GM18511 (cell line): ENCODE results near the gene KLHL29.
A peak's percentile ranks its signal among the peaks of the same experiment; 100 is the strongest.

Source experiments
- ATAC-seq: cut with Tn5 transposase; IDR thresholded peaks from one replicate; pipeline ENCODE4 v1.9.1; 2021; ENCODE audit warnings: mild to moderate bottlenecking, moderate library complexity; ENCODE audit not compliant: unreplicated experiment

Gene KLHL29

DNA sequence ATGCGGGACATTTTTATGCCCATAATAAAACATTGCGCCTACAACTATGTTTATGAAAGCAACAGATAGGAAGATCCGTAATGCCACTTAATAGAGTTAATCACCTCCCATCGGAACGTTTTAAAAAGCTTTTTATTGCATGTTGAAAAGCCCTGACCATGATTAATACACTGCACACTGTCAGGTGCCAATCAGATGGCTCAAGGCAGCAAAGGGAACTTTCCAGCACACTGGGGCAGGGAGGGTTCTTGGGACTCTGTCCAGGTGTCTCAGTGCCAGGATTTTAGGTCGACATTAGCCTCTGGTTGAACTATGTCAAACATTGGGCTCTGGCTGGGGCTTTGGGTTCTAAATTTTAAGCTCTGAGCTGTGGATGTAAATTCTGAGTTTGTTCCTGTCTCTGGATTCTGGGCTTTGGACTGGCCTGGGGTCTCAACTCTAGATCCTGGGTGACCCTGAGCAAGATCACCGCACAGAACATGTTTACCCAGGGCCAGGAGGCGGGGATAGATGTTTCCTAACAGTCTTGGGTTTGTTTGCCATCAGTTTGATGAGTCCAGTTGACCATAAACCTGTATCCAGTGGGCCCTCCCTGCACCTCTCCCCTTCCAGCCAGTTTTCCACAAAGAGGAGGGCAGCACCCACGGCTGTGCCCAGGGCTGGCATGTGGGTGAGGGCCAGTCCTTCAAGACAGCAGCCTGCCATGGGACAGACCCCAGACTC, 279.2 kb downstream of the KLHL29 start:
- no peak for ATAC-seq

DNA sequence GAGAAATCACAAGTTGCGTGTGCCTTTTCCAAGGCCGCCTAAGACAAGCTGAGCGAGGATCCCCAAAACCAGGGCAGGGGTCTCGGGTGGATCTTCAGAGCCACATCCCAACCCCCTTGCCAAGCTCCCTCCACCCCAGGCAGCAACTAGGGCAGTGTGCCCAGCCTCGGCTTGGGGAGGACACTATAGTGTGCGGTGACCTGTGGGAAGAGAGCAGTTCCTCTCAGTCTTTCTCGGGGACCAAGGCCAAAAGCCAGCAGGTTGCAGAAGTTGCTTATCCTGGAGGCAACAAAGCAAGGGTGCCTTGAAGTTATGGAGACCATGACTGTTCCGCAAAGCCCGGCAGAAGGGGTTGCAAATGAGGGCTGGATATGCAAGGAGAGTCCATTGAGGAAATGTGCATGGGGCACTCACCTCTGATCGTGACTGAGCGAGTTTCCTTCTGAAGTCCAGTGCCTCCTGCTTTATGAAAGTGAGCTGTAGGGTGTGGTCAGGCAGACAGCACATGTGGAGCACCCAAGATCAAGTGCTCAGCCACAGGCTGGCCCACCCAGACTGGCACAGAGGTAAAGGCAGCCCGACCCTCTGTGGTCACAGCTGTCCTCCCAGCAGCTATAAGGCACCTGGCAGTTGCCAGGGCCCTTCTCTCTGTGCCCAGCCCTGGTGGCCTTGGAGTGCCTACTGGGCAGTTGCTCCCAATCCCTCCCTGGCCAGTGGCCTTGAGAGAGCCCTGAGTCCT, 281.4 kb downstream of the KLHL29 start:
- ATAC-seq: no peak

DNA sequence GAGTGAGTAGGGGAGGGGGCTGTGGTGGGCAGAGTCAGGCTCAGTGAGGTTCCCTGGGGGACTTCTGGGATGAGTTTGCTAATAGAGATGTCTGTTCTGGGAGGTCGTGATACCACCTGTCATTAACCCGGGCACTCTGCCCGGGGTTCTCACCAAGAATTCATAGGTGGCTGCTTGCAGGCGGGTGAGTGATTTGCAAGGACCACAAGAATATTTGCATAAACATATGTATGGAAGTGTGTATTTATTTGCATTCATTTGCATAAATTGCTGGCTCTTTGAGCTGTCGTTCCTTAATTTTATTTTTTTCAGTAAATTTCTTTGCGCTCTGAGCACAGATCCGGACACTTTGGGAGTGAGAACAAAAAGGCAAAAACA, 282.0 kb downstream of the KLHL29 start:
- no peak for ATAC-seq

DNA sequence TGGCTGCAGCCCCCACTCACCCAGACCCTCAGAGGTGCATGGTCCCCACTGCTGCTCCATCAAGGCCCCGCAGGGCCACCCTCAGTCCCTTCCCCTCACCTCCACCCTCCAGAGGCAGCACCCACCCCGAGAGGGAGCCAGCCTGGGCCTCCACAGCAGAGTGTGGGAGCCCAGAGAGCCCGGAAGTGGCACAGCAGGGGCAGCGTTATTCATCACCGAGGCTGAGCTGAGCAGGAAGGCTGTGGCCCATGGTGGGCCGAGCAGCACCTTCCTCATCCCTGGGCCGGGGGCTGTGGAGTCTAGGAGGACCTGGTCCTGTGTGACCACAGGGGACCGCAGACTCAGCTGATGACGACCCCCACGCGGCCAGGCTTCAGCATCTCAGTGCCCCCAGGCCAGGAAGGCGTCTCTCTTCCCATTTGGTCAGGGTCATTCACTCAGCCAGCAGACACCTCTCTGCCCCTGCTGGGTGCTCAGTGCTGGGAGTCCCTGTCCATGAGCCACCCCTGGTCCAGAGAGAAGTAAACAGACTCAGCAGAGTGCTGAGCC, 283.9 kb downstream of the KLHL29 start:
- no peak for ATAC-seq

DNA sequence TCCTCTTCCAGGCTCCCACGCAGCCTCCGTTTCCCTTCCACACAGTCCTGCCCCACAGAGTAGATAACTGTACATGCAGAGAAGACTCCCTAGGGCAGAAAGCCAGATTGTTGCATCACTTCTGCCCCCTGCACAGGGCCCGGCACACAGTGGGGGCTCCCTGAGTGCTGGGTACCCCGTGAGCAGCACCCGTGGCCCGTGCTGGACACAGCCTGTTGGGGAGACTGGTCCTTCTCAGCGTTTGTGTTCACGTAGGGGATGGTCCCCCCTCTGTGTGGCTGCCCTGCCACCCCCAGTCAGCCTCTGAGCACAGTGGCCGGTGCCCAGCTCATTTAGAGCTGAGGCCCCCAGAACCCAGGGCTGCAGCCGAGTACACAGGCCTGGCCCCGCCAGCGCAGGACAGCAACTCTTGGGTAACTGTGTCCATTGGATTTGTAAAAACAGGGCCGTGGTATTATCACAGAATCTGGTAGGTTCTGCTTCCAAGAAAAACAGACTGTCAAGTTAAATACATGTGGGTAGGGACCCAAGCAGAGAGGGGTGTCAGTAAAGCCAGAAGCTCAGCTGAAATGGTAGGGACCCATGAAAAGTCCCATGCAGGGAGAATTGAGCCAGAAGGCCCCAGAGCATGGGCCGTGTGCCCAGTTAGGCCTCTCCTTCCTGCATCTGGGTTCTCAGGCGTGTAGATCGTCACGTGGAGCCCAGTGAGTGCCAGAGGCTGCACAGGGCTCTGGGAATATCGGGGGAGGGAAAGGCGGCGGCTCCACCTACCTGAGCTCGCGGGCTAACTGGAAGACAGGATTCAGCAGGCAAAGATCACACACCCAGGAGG, 284.6 kb downstream of the KLHL29 start:
- no peak for ATAC-seq

DNA sequence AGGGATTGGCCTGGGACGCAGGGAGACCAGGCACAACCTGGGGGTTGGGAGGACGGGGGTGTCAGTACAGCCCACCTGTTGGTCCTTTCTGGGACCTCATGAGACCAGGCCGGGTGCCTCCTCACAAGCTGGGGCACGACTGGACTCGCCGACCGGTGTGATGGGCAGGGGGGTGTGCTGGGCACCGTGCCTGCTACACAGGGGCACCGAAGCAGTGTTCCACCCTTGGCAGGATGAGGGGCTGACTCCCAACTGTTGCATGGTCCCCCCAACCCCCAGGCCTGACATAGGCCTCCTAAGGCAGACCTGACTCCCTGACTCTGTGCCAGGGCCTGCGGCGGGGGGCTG, 285.2 kb downstream of the KLHL29 start:
- ATAC-seq: no peak

DNA sequence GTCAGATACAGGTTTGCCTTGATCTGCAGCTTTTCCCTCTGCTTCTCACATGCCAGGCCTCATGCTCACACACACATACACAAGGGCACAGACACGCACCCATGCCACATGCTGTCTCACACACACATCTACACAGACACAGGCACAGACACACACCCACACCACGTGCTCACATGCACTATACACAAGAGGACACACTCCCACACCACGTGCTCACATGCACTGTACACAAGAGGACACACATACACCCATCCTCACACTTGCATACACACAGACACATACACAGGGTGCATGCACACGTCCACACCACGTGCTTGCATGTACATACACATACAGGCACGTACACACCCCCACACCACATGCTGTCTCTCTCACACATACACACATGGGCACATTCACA, 288.1 kb downstream of the KLHL29 start:
- no peak for ATAC-seq

DNA sequence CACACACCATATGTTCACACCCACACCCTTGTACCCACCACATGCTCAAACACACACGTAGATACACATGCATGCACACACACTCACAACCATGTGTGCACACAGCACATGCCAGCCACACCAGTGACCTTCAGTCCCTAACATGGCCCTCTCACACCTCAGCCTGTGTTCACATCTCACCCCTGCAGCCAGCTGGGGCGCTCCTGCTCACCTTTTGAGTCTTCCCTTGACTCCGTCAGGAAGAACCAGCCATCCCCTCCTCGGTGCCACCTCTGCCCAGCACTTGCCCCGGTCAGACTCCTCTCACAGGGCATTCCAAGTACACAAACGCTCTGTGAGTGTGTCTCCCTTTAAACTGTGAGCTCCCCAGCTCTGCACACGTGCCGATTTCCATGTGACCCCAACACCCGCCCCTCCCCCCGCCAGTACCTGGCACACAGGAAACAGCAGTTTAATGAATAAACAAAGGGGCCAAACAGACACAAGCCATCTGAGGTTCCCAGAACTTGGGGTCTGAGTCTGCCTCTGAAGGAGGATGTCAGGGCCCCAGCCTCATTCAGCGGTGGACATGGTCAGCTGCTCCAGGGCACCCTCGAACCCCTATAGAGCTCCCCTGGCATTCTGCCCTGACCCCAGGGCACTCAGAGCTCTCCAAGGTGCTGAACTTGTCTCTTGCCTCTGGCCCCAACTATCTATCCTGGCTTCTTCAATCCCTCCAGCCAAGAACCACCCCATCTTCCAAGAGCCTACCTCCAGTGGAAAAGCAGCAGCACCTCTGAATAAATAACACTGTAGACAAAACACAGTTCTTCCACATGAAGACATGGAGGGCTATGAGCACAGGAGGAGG, 289.1 kb downstream of the KLHL29 start:
- peak; percentile 44 for ATAC-seq

DNA sequence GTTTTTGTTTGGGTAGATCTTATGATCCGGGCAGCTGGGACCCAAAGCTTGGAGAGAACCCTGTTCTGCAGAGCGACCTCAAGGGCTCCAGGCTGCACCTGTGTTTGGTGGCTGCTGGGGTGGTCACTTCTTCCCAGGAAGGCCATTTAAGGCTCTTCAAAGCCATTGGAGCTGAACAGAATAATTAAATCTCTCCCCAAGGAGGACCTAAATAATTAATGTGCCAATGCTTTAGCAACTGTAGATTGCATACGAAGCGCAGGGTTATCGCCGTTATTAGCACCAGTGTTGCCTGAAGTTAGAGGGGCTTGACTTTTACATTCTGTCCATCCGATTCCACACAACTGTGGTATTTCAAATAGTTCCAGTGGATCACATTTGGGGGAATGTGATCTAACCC, 290.5 kb downstream of the KLHL29 start:
- ATAC-seq: no peak

DNA sequence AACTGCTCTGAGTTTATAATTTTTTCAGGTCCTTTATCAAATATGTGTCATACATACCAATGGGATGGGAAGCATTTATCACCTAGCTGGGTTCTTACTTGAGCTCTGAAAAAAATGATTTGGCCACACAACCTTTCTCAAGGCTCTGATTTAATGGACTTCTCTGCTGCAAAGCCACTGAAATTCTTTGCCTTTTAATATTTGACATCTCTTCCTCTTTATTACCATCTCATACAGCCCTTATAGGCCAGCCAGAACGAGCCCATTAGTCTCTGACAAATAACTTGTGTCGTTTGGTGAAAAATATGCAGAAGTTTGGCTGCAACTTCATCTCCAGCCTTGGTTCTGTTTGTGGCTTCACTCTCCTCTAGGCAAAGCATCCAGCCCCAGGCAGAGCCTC, 292.9 kb downstream of the KLHL29 start:
- no peak for ATAC-seq

DNA sequence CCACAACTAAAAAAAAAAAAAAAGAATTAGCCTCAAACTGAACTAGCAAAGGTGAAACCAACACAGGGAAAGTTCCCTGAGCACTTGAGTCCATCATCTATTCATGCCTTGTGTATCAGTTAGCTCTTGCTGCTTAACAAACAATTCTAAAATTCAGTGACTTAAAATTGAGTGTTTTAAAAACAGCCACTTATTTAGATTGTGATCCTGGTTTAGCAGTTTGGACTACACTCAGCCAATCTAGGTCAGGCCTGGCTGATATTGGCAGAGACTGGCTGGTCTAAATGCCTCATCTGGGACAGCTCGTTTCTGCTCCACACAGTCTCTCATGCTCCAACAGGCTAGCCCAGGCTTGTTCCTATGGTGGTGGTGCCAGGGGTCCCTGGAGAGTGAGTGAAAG, 294.1 kb downstream of the KLHL29 start:
- ATAC-seq: no peak

DNA sequence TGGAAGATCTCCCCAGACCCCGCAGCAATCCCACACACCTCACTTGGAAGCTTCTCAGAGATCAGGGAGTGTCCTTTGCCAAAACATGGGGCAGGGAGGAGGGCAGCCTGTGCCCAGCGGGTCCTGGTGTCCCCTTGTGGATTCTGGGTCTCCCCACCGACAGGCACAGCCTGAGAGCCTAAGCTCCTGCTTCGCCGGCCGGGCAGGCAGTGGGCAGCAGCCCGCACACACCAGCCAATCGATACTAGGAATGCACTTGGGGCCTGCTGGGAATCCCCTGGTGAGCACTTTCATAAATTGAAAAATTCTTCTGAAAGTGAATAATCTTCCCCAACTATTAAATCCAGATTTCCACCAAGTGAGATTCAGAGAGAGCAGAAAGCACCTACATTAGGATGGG, 296.0 kb downstream of the KLHL29 start:
- no peak for ATAC-seq

DNA sequence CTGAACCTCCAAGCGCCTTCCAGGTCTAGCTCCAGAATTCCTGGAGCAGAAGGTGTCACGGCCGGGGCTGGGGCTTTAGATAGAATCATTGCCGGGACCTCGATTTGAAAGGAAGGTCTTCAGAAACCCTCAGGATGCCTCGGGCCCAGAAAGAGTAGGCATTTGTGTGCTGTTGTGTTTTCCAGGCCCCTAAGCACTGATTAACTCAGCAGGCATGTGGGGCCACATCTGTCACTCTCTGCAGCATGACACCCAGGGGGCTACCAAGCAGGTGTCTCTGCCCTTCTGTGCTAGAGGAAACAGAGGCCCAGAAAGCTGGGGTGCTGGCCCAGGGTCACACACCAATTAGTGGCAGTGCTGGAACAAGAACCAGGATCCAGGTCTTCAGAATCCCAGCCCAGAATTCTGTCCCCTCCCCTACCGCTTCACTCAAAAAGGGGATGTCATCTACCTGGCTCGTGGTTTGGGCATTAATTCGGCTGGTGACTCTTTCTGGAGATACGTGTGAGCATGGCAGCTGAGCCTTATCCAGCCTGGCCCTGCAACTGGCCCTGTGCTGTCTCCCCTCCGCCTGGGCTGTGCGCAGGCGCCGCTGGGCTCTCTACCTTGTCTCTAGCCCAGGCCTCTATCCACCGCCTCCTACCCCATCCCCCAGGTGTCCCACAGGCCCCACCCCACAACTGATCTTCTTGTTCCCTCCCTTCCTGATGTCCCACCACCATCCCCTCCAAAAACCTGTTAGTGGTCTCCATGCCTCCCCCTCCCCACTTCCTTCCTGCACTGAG, 296.6 kb downstream of the KLHL29 start:
- ATAC-seq: no peak

DNA sequence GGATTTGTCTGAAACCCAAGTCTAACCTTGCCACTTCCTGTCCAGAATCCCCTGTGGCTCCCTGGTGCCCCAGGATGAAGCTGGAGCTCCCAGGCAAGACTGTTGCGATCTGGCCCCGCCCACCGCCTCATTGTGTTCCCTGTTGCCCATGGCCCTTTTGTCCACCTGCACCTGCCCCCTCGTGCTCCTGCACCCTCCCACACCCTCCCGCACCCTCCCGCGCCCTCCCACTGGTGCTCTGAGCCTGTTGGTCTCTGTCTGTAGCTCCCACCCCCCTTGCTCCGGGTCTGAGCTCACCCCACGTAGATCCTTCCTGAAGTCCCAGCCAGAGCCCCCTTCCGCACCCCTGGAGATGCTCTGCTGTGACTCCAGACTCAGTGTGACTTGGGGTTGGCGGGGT, 297.5 kb downstream of the KLHL29 start:
- ATAC-seq: no peak

DNA sequence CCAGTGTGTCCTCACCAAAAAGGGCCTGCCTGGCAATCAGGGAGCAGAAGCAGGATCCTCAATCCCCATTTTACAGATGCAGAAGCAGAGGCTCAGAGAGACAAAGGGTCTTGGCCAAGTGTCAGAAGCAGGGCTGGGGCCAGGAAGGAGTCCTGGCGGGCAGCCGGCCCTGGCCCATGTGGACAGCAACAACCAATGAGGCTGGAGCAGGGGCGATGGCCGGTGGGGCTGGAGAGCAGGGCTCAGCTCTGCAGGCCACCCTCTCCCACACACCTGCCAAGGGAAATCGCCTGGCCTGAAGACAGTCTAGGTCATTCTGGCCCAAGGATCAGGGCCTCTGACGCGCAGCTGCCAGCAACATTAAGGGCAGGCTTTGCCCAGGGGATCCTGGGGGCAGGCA, 298.0 kb downstream of the KLHL29 start:
- no peak for ATAC-seq

DNA sequence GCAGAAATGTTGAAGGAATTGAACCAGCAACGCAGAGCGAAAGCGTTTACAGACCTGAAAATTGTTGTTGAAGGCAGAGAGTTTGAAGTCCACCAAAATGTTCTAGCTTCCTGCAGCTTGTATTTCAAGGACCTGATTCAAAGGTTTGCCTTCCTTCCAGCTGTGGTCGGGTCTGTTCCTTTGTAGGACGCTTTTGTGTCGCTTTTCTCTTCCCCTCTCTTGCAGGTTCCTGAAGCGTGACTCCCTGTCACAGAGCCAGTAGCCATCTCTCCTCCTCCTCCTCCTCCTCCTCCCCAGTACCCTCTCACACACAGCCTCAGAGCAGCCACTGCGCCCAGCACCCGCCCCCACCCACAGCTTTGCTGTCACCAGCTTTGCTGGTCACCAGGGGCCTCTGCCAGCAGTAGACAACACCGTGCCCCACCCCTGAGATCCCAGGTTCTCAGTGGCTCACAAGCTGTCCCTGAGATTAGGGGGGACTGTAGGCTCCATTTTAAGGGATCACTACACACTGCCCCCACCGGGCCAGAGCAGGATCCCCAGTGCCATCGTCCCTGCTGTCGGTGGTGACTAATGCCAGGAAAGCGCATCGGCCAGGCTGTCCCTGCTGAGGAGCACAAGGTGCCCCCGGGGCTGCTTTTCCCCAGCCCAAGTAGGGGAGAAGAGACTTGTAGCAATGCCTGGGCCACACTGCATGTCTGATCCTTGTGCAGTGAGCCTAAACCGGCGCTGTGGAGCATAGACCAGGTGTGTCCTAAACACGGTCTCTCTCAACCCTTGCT, 299.6 kb downstream of the KLHL29 start:
- ATAC-seq: no peak

DNA sequence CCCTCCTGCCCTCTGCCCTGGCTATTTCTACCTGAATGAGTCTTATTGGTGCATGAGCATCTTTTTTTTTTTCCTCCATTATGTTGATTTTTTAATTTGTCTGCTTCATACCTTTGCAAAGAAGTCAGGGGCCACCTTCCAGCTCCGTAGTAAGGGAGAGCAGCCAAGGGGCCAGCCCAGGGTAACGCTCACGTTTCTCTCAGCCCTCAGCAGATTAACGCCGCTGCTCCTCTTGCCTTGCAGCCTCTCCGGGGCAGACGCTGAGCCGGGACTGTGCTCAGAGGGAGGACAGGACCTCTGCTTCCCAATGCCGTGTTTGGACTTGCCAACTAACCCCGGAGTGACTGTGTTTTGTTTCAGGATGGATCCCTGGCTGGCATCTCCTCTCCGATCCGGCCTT, 300.2 kb downstream of the KLHL29 start:
- no peak for ATAC-seq

DNA sequence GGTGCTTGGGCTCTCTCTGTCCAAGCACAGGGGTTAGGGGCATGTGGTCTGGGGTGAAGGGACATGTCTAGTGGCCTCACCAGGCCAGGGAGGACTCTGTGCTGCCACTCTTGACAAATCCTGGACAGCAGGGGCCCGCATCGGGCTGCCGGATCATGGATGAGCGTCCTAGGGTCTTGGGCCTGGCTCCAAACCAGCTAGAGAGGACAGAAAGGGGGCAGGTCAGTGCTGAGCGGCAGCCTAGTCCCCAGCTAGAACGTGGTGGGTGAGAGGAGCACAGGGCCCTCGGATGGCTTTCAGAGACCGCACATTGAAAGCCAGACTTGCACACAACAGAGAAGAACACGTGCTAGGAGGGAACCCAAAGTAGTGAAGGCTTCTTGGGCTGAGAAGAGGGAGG, 300.7 kb downstream of the KLHL29 start:
- no peak for ATAC-seq

DNA sequence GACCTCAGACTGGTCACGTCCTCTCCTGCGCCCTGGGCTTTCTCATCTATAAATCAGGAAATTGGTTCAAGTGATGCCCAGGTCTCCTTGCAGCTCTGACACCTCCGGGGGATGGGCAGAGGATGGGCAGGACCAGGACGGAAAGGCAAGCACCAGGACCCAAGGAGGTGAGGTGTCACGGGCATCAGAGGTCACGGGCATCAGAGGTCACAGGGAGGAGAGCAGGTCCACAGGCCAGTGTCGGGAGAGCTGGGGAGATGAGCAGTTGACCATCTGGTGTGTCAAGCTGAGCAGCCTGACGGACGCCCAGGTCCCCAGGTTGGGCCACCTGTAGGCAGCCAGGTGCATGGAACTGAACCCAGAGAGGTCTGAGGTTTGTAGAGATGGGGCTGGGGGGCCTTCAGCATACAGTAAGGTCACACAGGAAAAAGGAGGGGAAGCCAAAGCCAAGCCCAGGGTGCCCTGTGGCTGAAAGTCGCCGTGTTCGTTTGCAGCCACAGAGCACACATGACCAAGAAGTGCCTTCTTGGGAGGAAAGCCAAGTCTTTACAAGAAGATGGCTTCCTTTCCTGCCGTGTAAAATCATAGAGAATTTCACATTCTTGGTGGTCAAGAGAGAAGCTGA, 301.5 kb downstream of the KLHL29 start:
- no peak for ATAC-seq
